MM.1S (cell line): Measurements from ENCODE around the gene MT1F.

Experiments
- CTCF ChIP-seq: fragments of 300-600 bp; sonication (generic); IDR thresholded peaks from 2 replicates; pipeline ENCODE4 v1.5.1; 2016; ENCODE audit warnings: antibody characterized with exemption, low read length, mixed read lengths
- EZH2 ChIP-seq: fragments of 300-600 bp; sonication (generic); optimal IDR thresholded peaks from 2 replicates; pipeline ENCODE3; 2017; ENCODE audit warnings: low read depth, mild to moderate bottlenecking, antibody characterized with exemption, low read length, mixed read lengths
- EZH2phosphoT487 ChIP-seq: fragments of 300-600 bp; sonication (generic); IDR thresholded peaks from 2 replicates; pipeline ENCODE4 v1.6.1; 2018; ENCODE audit warnings: antibody characterized with exemption, low read length

- TF ChIP-seq CTCF: no peak
- TF ChIP-seq EZH2: no peak
- no peak for TF ChIP-seq EZH2phosphoT487
Observed at GRCh38 chr16:56684256-56684925, 26.6 kb downstream of the MT1F start.
